K562 (cell line): ENCODE measurements around the gene SLC2A4RG.

Experiments used
- CEBPB ChIP-seq: fragments of 450-650 bp; IDR thresholded peaks from 2 replicates; pipeline ENCODE4 v1.6.1; 2016; ENCODE audit warnings: missing genetic modification characterization, missing compliant biosample characterization
- CTCF ChIP-seq, 3 experiments: IDR thresholded peaks in 2 of 3; conservative IDR thresholded peaks in 1 of 3; 2 replicates each; pipeline ENCODE4 v1.5.1; 2011 to 2012; ENCODE audit warnings: low read length in 3 of 3, mild to moderate bottlenecking in 3 of 3, control low read depth in 2 of 3, improper control_type of control experiment in 1 of 3, inconsistent platforms in 1 of 3, low read depth in 1 of 3, mixed read lengths in 1 of 3, moderate library complexity in 1 of 3; ENCODE audit not compliant: insufficient read depth in 2 of 3
- KAT7 ChIP-seq: sonication (generic); formaldehyde crosslinking; IDR thresholded peaks from 2 replicates; pipeline ENCODE4 v1.8.0; 2022; ENCODE audit warnings: missing genetic modification reagents, mild to moderate bottlenecking, borderline replicate concordance
- NR2C2 ChIP-seq, 2 experiments: fragments of 200-800 bp in 1 of 2; sonication (Bioruptor generic) in 1 of 2; sonication (generic) in 1 of 2; formaldehyde crosslinking in 1 of 2; IDR thresholded peaks; 2 replicates each; pipeline versions ENCODE4 v1.6.1 to v1.8.0; 2016 to 2022; ENCODE audit warnings: mild to moderate bottlenecking in 1 of 2, missing compliant biosample characterization in 1 of 2, missing genetic modification characterization in 1 of 2, missing genetic modification reagents in 1 of 2
- POLR2AphosphoS5 ChIP-seq: IDR thresholded peaks from 2 replicates; pipeline ENCODE4 v1.6.1; 2011; ENCODE audit warnings: mild to moderate bottlenecking, low read depth, low read length, moderate library complexity; ENCODE audit not compliant: control insufficient read depth, insufficient read depth
- SIN3B ChIP-seq: fragments of 450-650 bp; IDR thresholded peaks from 2 replicates; pipeline ENCODE4 v1.6.1; 2017; ENCODE audit warnings: low read depth, mild to moderate bottlenecking, moderate library complexity
- ZKSCAN3 ChIP-seq: fragments of 250-450 bp; sonication (Bioruptor Pico); IDR thresholded peaks from 2 replicates; pipeline ENCODE4 v1.4.0; 2020
- ZNF592 ChIP-seq: fragments of 450-650 bp; IDR thresholded peaks from 2 replicates; pipeline ENCODE4 v1.6.1; 2017; ENCODE audit warnings: antibody characterized with exemption, mild to moderate bottlenecking
- TF ChIP-seq, protein P1 (sequence below): fragments of 250-450 bp; sonication (Bioruptor Pico); IDR thresholded peaks from 2 replicates; pipeline ENCODE4 v1.5.0; 2021

- TF ChIP-seq CTCF (IDR thresholded peaks at IDR 0.05 in 2 of 3, conservative IDR thresholded peaks at IDR 0.05 in 1 of 3; ENCODE audit: insufficient read depth in 2 of 3, low read depth in 1 of 3, low read length in 3 of 3) = no peak
- TF ChIP-seq POLR2AphosphoS5 = no peak
- no peak for TF ChIP-seq SIN3B
- TF ChIP-seq ZKSCAN3 (CRISPR knock-in tag) = no peak
- TF ChIP-seq KAT7 (CRISPR knock-in tag) = no peak
- peak; percentile 78 for TF ChIP-seq CEBPB
- TF ChIP-seq NR2C2 (CRISPR knock-in tag; IDR thresholded peaks at IDR 0.05) = no peak
- TF ChIP-seq NR2C2 (tag; IDR thresholded peaks at IDR 0.05) = peak; percentile 30; the same call in 1 of the 2 replicates
- peak; percentile 67; the same call in 1 of the 2 replicates for TF ChIP-seq ZNF592
- TF ChIP-seq, protein P1, sequence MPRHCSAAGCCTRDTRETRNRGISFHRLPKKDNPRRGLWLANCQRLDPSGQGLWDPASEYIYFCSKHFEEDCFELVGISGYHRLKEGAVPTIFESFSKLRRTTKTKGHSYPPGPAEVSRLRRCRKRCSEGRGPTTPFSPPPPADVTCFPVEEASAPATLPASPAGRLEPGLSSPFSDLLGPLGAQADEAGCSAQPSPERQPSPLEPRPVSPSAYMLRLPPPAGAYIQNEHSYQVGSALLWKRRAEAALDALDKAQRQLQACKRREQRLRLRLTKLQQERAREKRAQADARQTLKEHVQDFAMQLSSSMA (CRISPR knock-in tag) = no peak
Observed at GRCh38 chr20:63772781-63773518, 33.4 kb downstream of the SLC2A4RG start.
